ENCODE results near the gene C4orf51. TPM values are rescaled to one million over a fixed set of nuclear protein-coding genes. Genes with fewer than 3 reads are reported as not detected.
A peak's percentile ranks its signal among the peaks of the same experiment; 100 is the strongest.

The C4orf51 gene
- total RNA-seq, 1 donor from 2014 or later: not detected

DNA sequence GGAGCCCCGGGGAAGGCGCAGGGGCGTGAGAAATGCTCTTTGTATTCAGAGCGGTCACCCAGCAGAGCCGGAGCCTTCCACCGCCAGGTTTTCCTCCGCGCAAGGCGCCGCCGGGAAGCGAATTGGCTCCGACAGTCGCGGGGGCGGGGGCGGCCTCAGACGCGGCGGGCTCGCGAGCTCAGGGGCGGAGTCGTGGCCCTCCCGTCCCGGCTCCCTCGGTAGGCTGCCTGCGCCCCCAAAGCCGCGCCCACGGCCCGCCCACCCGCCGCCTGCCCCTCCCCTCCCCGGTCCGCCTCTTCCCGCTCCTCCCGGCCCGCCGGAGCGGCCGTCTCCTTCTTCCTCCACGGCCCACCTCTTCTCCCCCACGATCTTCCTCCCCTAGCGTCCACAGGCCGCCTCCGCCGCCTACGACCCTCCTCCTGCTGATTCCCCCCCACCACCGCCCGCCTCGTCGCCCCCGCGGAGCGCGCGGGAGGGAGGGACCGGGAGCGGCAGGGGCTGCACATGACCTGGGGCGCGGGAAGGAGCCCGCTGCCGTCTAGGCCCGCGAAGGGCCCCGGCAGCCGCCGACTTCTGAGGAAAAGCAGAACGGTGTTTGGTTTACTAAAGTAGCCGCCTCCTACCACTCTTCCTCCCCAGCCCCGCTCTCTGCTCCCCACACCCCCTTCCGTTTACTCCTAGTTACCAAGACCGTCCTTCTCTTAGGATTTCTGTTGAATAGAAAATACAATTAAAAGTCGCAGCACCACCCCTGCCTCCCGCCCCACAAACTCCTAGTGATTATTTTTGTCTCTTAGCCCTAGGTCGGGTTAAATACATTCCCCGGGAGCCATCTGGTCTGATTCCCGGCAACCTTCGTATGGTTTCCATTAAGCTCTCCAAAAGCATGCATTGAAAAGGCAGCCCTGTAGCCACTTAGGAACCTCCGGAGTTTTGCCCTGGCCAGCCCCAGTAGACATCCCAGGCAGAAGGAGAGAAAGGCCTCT, 53.2 kb downstream of the C4orf51 start:
- H3K9me3 ChIP-seq: no peaks in the 10 kb centered on the region
- peak overlapping the region; percentile 90 for H3K27ac ChIP-seq
- H3K4me1 ChIP-seq: peaks cover 57% of the 10 kb centered on the region
- H3K4me3 ChIP-seq: peak overlapping the region; percentile 61
- peak; percentile 96 for DNase-seq
- no peaks in the 10 kb centered on the region for H3K36me3 ChIP-seq
- intact Hi-C loops (cut with DNase I): no loop called here
- ATAC-seq: peak; percentile 91 to 96
- no peaks in the 10 kb centered on the region for H3K27me3 ChIP-seq (ENCODE audit: low read depth)
- TF ChIP-seq, protein P1, sequence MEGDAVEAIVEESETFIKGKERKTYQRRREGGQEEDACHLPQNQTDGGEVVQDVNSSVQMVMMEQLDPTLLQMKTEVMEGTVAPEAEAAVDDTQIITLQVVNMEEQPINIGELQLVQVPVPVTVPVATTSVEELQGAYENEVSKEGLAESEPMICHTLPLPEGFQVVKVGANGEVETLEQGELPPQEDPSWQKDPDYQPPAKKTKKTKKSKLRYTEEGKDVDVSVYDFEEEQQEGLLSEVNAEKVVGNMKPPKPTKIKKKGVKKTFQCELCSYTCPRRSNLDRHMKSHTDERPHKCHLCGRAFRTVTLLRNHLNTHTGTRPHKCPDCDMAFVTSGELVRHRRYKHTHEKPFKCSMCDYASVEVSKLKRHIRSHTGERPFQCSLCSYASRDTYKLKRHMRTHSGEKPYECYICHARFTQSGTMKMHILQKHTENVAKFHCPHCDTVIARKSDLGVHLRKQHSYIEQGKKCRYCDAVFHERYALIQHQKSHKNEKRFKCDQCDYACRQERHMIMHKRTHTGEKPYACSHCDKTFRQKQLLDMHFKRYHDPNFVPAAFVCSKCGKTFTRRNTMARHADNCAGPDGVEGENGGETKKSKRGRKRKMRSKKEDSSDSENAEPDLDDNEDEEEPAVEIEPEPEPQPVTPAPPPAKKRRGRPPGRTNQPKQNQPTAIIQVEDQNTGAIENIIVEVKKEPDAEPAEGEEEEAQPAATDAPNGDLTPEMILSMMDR (IDR thresholded peaks at IDR 0.05): no peak

DNA sequence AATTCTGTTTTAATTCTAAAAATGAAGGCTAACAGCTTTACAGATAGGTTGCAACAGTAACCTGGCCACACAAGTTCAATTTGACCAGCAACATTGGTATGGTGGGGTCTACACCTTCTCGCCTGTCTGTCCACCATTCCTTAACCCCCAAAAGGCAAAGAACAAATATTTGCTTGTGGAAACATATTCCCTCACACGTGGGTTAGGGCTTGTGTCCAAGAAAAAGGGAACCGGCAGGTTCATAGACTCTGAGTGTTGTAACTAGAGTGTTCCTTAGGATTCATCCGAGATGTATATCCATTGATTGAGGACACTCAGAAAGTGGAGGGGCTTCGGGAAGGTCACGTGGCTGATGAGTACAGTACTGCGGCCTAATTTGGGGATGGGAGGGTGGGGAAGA, 54.1 kb downstream of the C4orf51 start:
- no peaks in the 10 kb centered on the region for H3K27me3 ChIP-seq (ENCODE audit: low read depth)
- H3K9me3 ChIP-seq: no peaks in the 10 kb centered on the region
- intact Hi-C loops (cut with DNase I): no loop called here
- DNase-seq (no peak), ATAC-seq (no peak)
- H3K4me1 ChIP-seq: peaks cover 57% of the 10 kb centered on the region
- peak overlapping the region; percentile 90 for H3K27ac ChIP-seq
- no peaks in the 10 kb centered on the region for H3K36me3 ChIP-seq
- H3K4me3 ChIP-seq: no peak overlapping the region
- TF ChIP-seq, protein P1 (IDR thresholded peaks at IDR 0.05): no peak

DNA sequence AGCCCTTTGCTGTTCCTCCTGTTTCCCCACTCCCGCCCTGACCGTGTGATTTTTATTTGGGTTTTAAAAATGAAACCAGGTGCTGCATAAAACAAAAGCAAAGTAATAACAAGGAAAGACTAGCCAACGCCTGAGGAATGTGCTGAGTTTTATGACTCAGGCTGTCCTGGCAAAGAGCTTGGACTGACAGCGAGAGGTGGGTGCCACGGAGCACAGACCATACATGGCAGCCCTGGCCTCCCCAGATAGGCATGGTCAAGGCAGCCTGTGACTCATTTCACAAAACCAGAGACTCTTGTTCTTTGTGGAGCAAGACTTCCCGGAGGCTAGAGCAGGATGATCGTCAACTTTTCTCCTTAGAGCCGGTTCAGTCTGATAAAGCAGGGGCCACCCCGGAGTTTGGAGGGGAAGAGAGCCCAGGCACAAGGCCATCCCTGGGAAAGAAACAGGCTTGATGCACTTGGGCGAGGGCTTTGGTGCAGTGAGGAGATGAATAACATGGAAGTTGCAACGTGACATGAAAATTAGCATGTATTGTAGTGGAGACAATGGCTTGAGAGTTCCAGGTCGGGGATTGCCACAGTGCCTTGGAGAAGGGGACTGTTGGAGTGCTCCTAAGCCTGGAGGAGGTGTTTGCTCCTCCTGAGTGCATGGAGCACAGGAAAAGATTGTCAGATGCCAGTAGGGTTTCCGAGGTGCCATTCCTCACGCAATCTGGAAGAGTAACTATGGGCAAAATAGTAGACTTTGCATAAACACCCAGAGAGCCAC, 54.8 kb downstream of the C4orf51 start:
- Histone ChIP-seq H3K27ac (peak overlapping the region; percentile 90), H3K27me3 (ENCODE audit: low read depth) (no peaks in the 10 kb centered on the region), H3K9me3 (no peaks in the 10 kb centered on the region), H3K4me3 (no peak overlapping the region), H3K36me3 (no peaks in the 10 kb centered on the region), H3K4me1 (peaks cover 57% of the 10 kb centered on the region)
- DNase-seq (peak; percentile 59), ATAC-seq (peak; percentile 57 to 67)
- TF ChIP-seq, protein P1 (IDR thresholded peaks at IDR 0.05): no peak
- intact Hi-C loops (cut with DNase I): no loop called here

DNA sequence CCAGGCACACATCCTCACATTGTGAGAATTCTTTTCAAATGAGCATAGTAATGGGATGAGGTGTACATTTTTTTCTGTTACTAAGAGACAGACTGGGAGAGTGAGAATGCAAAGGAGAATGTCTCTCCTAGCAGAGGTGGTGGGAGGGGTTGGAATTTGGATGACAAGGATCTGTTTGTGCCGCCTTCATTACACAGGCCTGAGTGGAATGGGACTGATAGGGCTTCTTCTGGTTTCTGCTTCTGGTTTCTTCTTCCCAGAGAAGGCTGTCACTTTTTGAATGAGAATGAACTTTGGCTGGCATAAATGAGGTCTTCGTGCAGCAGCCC, 55.4 kb downstream of the C4orf51 start:
- TF ChIP-seq, protein P1 (IDR thresholded peaks at IDR 0.05): no peak
- H3K9me3 ChIP-seq: no peaks in the 10 kb centered on the region
- DNase-seq (no peak), ATAC-seq (peak; percentile 33 to 58)
- H3K36me3 ChIP-seq: no peaks in the 10 kb centered on the region
- peak overlapping the region; percentile 90 for H3K27ac ChIP-seq
- intact Hi-C loops (cut with DNase I): no loop called here
- peaks cover 57% of the 10 kb centered on the region for H3K4me1 ChIP-seq
- no peaks in the 10 kb centered on the region for H3K27me3 ChIP-seq (ENCODE audit: low read depth)
- H3K4me3 ChIP-seq: no peak overlapping the region

DNA sequence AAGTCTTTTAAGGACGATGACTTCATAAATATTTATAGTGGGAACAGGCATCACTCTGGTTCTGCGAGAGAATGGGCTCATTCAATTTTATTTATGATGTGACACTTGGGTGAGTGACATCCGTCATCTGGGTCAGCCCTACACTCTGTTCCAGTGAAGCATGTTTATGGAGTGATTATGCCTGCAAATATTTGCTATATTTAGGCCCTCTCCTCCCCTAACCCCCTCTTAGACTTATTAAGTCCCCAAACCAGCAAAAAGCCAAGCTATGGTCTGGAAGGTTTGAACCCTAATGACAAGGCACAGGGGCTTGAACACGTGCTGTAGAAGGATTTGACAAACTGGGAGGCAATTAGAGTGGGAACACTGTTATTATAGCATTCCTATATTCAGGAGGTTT, 55.9 kb downstream of the C4orf51 start:
- Histone ChIP-seq H3K4me3 (no peak overlapping the region), H3K9me3 (no peaks in the 10 kb centered on the region), H3K27me3 (ENCODE audit: low read depth) (no peaks in the 10 kb centered on the region), H3K4me1 (peaks cover 55% of the 10 kb centered on the region), H3K36me3 (no peaks in the 10 kb centered on the region), H3K27ac (peak overlapping the region; percentile 90)
- ATAC-seq: no peak
- intact Hi-C loops (cut with DNase I): no loop called here
- TF ChIP-seq, protein P1 (IDR thresholded peaks at IDR 0.05): no peak
- no peak for DNase-seq
